Stimulated activated CD8-positive, alpha-beta memory T cell treated with anti-CD3 and anti-CD28 coated beads, Interleukin-15, amount 100 ng/mL, for 24 hours (primary cell): ENCODE data around the gene RANBP9.

Source experiments
- DNase-seq: peaks from one replicate; pipeline ENCODE4 v3.0.0-alpha.2; 2020; ENCODE audit warnings: low read depth

RANBP9 gene

DNA sequence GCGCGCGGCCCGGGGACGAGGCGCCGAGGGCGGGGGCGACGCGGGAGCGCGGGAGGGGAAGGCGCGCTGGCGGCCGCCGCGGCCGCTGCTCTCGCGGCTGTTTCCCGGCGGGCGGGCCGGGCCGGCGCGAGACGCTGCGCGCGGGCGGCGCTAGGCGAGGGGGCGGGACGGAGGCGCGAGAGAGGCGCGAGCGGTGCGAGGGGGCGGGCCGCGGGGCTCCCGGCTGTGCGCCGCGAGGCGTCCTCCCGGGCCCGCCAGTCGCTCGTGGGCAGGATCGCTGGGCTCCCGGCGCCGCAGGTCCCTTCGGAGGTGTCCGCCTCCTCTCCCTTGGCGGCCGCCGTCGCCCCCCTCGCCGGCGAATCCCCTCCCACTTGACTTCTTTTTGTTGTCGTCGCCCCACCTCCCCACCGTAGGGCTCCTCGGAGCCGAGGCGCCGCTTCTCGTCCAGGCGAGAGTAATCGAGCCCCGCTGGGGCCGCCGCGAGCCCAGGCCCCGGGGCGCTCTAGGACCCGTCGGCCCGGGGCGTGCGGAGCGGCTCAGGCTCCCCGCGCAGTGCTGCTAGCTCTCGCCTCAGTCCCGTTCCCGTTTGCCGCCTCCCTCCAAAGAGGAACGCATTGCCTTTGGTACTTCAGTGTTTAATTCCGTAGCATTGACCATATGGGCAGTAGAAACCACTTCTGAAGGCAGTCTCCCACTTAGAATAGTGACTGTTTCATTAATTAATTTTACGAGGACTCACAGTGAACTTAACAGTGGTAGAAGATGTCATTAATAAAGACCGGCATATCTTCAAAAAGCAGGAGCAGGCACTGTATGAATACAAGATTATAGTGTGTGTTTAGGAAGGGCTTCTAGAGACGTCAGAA is at the start of gene RANBP9:
Gene RANBP9, minus strand, starts transcription at position 103 of the 866 bp plus-strand sequence. CDS start 330 bp downstream, outside the sequence.
- DNase-seq, result peak; percentile 67

DNA sequence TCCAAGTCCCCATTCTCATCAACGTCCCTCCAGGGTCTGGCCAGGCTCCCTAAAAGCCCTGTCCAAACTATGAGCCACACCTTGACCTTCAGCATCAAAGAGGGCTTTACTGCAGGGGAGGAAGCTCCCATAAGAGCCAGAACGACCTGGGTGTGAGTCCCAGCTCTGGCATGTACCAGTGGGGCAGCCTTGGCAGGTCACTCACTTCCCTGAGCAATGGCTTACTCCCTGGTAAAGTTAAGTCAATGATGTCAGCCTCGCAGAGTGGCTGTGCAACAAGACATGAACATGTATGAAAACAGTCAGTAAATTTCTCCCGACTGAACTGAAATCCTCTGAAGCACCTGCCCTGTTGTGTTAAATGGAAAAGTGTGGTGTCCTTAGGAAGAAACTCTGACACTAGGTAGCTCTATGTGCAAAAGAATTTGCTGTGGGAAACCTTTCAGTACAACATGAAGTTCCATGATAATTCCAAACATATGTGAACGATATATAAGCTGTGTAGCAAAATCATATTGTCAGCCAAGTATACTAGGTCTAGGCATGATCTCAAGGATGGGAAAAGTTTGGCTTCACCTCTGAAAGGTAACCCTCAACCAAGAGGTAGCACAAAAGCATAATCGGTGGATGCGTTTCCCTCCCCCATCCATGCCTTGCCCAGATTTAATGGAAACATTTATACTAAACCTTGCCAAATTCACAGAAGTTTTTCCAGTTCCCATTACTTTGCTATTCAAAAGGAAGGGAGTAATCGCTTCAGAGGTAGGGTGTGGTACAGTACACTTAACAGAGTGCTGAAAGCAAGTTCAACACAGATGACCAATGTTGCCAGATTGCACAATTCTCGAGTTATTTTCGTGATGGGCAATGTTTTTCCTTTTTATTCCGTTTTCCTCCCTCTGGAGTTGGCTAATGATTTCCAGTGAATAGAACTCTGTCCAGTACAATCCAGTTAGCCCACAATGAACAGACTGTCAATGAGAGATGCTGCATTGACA is 49.0 kb upstream of the RANBP9 start:
- no peak for DNase-seq

DNA sequence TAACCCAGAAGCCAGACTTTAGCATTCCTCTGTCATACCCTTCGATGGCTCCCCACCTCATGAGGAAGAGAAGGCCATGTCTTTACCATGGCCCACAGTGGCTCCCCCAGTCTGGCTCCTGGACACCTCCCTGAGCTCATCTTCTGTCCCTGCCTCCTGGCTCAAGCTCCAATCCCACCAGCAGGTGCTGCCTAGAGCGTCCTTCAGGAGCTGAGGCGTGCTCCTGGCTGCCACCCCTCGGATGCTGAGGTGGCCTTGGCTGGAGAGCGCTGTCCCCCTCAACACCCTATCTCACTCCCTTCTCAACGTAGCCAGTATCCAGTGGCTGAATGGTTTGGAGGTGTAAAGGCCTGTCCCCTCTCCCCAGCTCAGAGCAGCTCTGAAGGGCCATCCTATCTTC is 47.4 kb upstream of the RANBP9 start:
- no peak for DNase-seq

DNA sequence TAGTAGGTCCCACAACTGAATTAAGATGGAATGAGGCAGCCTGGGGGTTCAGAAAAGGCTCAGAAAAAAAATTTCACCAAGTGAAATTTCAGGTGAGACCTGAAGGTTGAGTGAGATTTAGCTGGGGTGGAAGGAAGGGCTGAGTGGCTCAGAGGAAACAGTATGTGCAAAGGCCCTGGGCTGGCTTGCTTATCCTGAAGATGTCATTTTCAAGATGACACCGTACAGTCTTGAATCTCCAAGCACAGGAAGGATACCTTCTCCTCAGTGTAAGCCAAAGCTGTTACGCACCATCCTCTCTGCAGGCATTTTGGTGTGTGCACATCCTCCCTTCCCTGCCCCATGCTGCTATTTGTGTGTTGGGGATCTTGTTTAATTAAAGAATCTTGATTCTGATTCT is 43.0 kb upstream of the RANBP9 start:
- DNase-seq, result no peak

DNA sequence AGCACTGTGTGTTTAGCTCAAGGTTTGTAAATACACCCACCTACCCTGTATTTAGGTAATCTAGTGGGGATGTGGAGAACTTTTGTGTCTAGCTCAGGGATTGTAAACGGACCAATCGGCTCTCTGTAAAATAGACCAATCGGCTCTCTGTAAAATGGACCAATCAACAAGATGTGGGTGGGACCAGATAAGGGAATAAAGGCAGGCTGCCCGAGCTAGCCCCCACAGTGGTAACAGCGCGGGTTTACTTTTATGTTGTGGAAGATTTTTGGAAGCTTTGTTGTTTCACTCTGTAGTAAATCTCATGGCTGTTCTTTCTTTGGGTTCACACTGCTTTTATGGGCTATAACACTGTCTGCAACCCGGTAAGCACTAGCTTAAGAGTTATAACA is 32.1 kb upstream of the RANBP9 start:
- DNase-seq, result no peak

DNA sequence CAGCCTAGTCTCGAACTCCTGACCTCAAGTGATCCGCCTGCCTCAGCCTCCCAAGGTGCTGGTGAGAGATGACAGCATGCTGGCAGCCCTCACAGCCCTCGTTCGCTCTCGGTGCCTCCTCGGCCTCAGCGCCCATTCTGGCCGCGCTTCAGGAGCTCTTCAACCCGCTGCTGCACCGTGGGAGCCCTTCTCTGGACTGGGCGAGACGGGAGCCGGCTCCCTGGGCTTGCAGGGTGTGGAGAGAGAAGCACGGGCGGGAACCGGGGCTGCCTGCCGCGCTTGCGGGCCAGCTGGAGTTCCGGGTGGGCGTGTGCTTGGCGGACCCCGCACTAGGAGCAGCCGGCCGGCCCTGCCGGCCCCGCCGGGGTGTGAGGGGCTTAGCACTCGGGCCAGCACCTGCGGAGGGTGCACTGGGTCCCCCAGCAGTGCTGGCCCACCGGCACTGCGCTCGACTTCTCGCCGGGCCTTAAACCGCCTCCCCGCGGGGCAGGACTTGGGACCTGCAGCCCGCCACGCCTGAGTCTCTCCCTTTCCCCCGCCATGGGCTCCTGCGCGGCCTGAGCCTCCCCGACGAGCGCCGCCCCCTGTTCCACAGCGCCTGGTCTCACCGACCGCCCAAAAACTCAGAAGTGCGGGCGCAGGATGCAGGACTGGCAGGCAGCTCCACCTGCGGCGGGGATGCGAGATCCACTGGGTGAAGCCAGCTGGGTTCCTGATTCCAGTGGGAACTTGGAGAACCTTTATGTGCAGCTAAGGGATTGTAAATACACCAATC is 31.5 kb upstream of the RANBP9 start:
- no peak for DNase-seq

DNA sequence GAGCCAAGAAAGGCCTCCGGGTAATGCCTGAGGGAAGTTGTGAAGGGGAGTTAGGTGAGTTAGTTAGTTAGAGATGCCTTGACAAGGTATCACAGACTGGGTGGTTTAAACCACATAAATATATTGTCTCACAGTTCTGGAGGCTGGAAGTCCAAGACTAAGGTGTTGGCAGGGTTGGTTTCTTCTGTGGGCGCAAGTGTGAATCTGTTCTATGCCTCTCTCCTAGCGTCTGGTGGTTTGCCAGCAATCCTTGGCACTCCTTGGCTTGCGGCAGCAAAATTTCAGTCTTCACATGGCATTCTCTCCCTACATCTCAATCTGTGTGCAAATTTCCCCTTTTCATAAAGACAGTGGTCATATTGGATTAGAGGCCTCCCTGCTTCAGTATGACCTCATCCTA is 29.7 kb upstream of the RANBP9 start:
- DNase-seq, result no peak

DNA sequence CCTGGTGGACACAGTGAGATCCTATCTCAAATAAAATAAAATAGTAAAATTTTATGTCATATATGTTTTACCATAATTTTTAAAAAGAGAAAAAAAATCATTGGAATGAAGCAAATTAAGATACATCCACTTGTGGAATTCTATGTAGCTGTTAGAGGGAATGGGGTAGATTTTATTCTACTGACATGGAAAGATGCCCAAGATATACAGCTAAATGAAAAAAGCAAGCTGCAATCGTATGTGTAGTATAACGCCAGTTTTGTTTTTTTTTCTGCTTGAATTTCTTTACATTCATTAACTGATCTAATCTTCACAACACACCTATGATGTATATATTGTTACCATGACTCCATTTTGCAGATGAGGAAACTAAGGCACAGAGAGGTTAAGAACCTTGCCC is 23.4 kb upstream of the RANBP9 start:
- no peak for DNase-seq

DNA sequence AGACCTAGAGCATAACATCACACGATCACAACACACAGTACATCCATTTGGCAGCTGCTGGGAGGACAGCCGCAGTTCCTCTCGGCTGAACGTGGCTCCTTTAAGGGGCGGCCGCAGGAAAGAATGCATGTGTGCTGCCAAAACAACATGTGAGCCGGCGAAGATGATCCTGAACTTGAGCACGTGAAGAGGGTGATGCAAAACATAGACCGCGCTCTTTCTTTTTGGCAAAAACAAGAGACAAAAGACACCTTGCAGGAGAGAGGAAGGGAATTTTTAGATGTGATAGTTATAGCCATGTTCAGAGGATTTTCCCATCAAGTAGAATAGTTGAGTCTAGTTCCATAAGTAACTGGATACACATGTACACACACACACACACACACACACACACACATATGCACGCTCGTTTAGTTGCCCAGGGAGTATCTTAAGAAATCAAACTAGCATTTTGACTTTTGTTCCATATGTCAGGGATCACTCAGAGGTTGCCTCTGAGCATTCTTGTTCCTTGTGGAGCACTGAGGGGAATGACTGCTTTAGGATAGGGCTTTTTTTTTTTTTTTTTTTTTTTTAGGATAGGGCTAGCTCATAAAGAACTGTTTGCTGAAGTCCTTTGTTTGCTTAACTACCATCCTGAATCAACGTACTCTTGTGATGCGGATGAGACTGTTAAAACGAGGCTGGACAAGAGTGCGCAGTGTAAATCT is 21.7 kb upstream of the RANBP9 start:
- DNase-seq, result no peak

DNA sequence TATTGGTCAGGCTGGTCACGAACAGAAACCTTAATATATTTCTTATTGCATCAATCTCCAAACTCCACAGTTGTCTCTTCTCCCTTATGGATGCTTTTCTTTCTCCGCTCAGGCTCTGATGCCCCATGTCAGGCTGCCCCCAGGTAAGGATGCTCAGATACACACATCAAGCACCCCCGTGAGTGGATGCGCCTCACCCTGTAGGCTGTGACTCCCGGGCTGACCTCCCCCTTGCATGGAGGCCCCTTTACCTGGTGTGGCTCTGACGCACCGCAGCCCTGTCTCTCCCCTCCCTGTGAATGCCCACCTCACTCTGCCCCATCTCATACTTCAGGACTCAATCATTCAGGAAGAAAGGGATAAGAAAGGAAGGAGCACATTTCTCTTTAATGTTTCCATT is 19.1 kb upstream of the RANBP9 start:
- DNase-seq, result no peak

DNA sequence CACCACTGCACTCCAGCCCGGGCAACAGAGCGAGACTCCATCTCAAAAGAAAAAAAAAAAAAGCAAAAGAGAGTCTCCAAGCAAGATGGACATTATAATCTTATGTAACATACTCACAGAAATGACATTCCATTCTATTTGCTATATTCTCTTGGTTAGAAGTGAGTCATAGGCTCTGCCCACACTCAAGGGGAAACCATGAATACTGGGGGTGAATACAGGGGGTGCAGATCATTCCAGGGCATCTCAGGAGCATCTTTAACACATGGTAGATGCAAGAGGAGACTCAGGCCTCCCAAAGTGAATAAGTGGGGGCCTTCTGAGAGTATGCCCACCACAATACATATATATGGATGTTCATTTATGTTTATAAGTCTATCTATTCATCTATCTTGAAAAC is 18.3 kb upstream of the RANBP9 start:
- no peak for DNase-seq

DNA sequence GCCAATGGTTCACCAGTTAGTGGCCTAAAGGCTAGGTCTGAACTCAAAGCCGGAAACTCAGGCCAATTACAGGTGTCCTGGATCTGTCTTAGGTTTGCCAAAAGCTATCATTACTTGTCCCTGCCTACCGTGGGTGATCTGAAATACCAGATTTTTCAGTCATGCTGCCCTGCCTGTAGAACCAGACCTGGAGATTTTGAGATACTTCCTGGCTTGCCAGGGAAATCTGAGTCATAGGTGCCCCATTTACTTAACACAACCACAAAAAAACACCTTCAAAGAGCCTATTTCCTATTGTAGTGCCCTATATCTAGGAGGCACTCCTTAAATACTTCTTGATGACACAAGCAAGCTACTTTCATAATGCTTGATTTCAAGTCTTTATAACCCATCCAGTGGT is 13.9 kb upstream of the RANBP9 start:
- no peak for DNase-seq

DNA sequence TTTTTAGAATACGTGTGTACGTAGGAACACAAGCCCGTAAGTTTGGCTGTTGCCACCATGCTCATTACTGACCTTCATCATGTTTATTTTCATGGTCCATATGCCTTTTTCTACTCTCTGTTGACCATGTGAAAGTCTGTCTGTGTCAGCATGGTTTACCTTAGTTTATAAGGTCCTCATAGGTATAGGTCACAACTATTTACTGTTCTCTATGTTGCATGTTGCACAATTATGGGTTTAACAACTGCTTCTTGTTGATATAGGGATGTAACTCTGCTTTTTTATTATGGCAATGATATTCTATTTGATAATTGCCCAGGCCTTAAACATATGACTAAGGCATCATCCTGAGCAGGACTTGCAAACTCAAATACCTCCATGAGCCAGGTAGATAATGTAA is 13.4 kb upstream of the RANBP9 start:
- no peak for DNase-seq

DNA sequence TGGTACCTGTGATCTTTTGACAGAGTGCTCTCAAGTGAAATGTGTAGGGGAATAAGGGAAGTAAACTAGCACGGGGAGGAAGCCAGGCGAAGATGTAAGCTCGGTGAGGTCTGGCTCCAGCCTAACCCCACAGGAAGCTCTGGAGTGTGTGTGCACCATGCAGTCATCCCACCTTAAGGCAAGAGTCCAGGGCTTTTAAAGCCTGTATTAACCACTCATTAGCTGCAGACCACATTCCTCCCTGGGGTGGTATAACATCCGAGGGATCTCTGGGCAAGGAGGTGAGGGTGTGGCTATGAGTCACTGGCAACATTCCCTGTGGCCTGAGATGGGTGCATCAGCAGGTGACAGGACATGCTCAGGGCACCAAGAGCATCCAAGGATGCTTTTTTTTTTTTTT is 12.5 kb upstream of the RANBP9 start:
- no peak for DNase-seq

DNA sequence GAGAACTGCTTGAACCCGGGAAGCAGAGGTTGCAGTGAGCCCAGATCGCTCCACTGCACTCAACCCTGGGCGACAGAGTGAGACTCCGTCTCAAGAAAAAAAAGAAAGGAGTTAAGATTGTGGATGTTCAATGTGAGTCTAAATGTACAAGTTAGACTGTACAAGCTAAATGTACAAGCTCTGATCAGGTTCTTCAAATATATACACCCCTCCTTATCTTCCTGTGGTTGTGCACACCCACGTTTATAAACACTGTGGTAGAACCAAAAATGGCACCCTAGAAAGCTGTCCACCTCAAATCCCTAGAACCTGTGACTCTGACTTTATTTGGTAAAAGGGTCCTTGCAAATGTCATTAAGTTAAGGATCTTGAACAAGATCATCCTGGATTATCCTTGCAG is 11.2 kb upstream of the RANBP9 start:
- no peak for DNase-seq

DNA sequence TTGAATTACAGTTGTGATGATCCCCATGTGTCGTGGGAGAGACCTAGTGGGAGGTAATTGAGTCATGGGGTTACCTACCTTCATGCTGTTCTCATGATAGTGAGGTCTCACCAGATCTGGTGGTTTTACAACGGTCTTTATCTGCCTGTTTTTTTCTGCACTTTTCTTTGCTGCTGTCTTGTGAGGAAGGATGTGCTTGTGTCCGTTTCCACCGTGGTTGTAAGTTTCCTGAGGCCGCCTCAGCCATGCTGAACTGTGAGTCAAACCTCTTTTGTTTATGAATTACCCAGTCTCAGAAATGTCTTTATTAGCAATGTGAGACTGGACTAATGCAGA is 6.5 kb upstream of the RANBP9 start:
- no peak for DNase-seq

DNA sequence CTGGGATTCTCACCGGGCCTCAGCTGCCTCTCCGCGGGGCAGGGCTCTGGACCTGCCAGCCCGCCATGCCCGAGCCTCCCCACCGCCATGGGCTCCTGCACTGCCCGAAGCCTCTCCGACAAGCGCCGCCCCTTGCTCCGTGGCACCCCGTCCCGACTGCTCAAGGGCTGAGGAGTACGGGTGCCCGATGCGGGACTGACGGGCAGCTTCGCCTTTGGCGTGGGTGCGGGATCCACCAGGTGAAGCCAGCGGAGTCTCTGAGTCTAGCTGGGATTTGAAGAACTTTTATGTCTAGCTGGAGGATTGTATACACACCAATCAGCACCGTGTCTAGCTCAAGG is 5.3 kb upstream of the RANBP9 start:
- DNase-seq, result no peak

DNA sequence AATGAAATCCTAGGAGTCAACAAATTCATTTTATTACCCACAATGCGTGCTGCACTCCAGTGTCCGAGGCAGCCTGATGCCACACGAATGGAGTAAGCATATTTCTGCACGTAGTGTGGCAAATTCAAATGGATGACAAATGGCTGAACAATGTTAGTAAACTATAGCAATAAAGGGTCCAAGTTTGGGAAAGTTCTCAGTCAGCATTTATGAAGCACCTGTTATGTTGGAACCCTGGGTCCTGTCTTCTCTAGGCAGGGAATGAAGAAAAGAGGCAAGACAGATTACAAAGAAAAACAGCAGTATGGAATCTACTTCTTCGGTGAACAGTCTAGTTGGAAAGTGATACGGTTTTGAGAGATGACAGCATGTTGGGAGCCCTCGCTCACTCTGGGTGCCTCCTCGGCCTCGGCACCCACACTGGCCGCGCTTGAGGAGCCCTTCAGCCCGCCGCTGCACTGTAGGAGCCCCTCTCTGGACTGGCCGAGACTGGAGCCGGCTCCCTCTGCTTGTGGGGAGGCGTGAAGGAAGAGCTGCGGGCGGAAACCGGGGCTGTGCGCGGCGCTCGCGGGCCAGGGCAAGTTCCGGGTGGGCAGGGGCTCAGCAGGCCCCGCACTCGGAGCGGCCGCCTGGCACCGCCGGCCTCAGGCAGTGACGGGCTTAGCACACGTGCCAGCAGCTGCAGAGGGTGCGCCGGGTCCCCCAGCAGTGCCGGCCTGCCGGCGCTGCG is 4.8 kb upstream of the RANBP9 start:
- DNase-seq, result no peak

DNA sequence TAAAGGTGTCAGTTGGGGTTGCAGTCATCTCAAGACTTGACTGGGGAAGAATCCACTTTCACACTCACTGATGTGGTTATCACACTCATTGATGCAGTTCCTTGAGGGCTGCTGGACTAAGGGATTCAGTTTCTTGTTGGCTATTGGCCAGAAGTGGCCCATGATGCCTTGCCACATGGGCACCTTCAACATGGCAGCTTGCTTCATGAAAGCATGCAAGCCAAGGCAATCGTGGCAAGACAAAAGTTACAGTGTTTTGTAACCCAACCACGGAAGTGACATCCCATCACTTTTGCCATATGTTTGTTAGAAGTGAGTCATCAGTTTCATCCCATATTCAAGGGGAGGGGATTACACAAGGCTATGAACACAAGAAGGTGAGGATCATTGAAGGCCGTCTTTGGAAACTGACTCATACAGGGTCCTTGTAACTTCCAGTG is 3.8 kb upstream of the RANBP9 start:
- no peak for DNase-seq

DNA sequence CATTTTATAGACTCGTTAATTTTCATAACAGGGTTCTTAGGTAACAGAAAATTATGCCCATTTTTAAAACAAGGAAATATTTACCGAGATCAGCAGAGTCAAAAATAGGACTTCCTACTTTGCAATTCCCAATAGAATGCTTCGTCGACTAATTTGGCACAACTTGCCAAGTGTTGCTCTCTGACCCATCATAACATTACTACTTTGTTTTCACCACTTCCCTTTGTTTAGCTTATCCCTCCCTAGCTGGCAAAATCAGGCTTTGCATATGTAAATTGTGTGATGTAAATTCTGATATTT is 914 bp upstream of the RANBP9 start:
- no peak for DNase-seq

DNA sequence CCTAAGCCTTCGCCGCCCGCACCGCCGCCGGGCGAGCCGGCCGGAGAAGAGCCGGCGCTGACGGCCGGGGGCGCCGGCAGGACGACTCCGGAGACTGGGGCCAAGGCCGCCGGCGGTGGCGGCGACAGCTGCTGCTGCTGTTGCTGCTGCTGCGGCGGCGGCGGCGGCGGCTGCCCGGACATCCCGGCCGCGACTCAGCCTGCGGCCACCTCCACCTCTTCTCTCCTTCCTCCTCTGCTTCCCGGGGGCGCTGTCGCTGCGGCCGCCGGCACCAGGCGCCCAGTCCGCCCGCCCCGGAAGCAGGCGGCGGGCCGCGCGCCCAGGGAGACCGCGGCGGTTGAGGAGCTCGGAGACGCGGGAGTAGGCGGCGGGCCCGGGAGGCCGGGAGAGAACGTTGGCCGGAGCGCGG is 307 bp downstream of the RANBP9 start:
- no peak for DNase-seq
